ENCODE measurements around the gene SCN3B.

The SCN3B gene

GRCh38 chr11:123654566-123655081 lies at the start of gene SCN3B:
TSS of gene SCN3B (minus strand) at chr11:123654624. CDS start at chr11:123653801, 823 bp downstream.
- no peaks in the 10 kb centered on the region for H3K9me3 ChIP-seq (ENCODE audit: control insufficient read depth, insufficient read depth, low read length)
- peak within 1 kb of the TSS; percentile 95; the same call in 1 of the 2 replicates for H3K9ac ChIP-seq (ENCODE audit: low read depth, low read length)
- H3K4me1 ChIP-seq (ENCODE audit: insufficient read depth, low read length): no peaks in the 10 kb centered on the region
- H3K36me3 ChIP-seq (ENCODE audit: insufficient read depth, low read length): no peaks in the 10 kb centered on the region

DNA sequence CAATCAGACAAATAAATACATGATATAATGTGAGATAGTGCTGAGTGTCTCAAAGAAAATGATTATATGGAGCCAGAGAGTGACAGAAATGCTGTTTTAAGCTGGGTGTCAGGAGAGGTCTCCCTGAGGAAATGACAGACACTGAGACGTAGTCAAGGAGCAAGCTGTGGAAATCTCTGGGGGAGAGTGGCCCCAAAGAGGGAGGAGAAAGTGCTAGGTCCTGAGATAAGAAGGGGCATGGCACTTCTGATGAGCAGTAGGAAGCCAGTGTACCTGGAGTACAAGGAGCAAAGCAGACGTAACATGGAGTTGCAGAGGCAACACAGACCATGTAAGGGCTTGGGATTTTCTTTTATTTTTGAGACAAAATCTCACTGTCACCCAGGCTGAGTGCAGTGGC lies 48.3 kb upstream of the SCN3B start:
- no peaks in the 10 kb centered on the region for H3K4me1 ChIP-seq (ENCODE audit: insufficient read depth, low read length)
- no peaks in the 10 kb centered on the region for H3K9me3 ChIP-seq (ENCODE audit: control insufficient read depth, insufficient read depth, low read length)
- H3K36me3 ChIP-seq (ENCODE audit: insufficient read depth, low read length): no peaks in the 10 kb centered on the region
- H3K9ac ChIP-seq (ENCODE audit: low read depth, low read length): no peak overlapping the region

GRCh38 chr11:123702139-123702538 lies 47.7 kb upstream of the SCN3B start:
- Histone ChIP-seq H3K9me3 (ENCODE audit: control insufficient read depth, insufficient read depth, low read length) (no peaks in the 10 kb centered on the region), H3K4me1 (ENCODE audit: insufficient read depth, low read length) (no peaks in the 10 kb centered on the region), H3K9ac (ENCODE audit: low read depth, low read length) (no peak overlapping the region), H3K36me3 (ENCODE audit: insufficient read depth, low read length) (no peaks in the 10 kb centered on the region)

DNA sequence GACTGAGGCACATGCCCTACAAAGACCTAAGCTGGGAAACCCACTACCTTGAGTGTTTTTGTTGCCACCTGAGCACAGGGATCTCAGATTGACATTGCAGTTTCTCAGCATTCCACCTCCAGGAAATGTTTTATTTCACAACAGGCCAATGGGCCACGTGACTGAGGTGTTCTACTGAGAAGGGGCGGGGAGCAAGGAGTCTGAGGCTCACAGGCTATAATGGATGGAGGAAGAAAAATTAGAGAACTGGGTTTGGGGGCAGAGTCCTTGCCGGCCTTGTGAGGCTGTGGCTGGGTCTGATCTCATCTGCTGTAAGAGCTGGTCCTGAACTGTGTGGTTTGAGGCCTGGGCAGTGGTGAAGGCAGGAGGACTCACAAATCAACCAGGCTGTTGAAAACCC lies 46.3 kb upstream of the SCN3B start:
- Histone ChIP-seq H3K36me3 (ENCODE audit: insufficient read depth, low read length) (no peaks in the 10 kb centered on the region), H3K9me3 (ENCODE audit: control insufficient read depth, insufficient read depth, low read length) (no peaks in the 10 kb centered on the region), H3K9ac (ENCODE audit: low read depth, low read length) (no peak overlapping the region), H3K4me1 (ENCODE audit: insufficient read depth, low read length) (no peaks in the 10 kb centered on the region)

- Histone ChIP-seq H3K9me3 (ENCODE audit: control insufficient read depth, insufficient read depth, low read length) (no peaks in the 10 kb centered on the region), H3K4me1 (ENCODE audit: insufficient read depth, low read length) (no peaks in the 10 kb centered on the region), H3K9ac (ENCODE audit: low read depth, low read length) (no peak overlapping the region), H3K36me3 (ENCODE audit: insufficient read depth, low read length) (no peaks in the 10 kb centered on the region)
Measured at GRCh38 chr11:123698546-123699127, 44.2 kb upstream of the SCN3B start.

GRCh38 chr11:123696183-123696582 lies 41.8 kb upstream of the SCN3B start:
- H3K9ac ChIP-seq (ENCODE audit: low read depth, low read length): no peak overlapping the region
- H3K4me1 ChIP-seq (ENCODE audit: insufficient read depth, low read length): no peaks in the 10 kb centered on the region
- no peaks in the 10 kb centered on the region for H3K36me3 ChIP-seq (ENCODE audit: insufficient read depth, low read length)
- no peaks in the 10 kb centered on the region for H3K9me3 ChIP-seq (ENCODE audit: control insufficient read depth, insufficient read depth, low read length)

DNA sequence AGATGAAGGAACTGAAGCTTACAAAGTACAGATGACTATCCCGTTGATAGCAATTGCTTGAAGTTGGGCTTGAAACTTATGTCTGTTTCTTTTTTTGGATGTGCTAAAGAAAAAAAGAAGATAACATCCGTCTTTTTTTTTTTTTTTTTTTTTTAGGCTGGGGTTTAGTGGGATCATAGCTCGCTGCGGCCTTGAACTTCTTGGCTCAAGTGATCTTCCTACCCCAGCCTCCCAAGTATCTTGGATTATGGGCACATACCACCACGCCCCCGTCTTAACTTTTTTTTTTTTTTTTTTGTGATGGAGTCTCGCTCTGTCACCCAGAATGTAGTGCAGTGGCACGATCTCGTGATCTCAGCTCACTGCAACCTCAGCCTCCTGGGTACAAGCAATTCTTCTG lies 40.8 kb upstream of the SCN3B start:
- no peaks in the 10 kb centered on the region; the same call in 1 of the 2 replicates for H3K4me1 ChIP-seq (ENCODE audit: insufficient read depth, low read length)
- no peaks in the 10 kb centered on the region for H3K36me3 ChIP-seq (ENCODE audit: insufficient read depth, low read length)
- no peaks in the 10 kb centered on the region for H3K9me3 ChIP-seq (ENCODE audit: control insufficient read depth, insufficient read depth, low read length)
- H3K9ac ChIP-seq (ENCODE audit: low read depth, low read length): no peak overlapping the region

DNA sequence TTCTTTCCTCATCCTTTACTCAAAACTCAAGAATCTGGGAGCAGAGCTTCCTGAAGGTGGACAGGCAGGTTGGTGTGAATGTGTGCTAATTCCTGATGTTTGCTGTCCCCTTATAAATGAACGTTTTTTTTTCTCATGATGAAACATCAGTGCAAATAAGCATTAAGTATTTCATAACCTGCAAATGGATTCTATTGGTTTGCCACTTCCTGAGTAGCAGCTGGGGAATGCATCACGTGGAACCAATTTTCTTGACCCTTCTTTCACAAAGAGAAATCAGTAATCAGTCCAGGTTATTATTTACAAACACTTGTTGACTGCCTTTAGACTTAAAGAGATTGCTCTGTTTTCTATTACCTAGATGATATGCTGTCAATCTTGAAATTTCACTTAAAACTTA lies 40.1 kb upstream of the SCN3B start:
- Histone ChIP-seq H3K9ac (ENCODE audit: low read depth, low read length) (no peak overlapping the region), H3K36me3 (ENCODE audit: insufficient read depth, low read length) (no peaks in the 10 kb centered on the region), H3K9me3 (ENCODE audit: control insufficient read depth, insufficient read depth, low read length) (no peaks in the 10 kb centered on the region), H3K4me1 (ENCODE audit: insufficient read depth, low read length) (no peaks in the 10 kb centered on the region; the same call in 1 of the 2 replicates)

DNA sequence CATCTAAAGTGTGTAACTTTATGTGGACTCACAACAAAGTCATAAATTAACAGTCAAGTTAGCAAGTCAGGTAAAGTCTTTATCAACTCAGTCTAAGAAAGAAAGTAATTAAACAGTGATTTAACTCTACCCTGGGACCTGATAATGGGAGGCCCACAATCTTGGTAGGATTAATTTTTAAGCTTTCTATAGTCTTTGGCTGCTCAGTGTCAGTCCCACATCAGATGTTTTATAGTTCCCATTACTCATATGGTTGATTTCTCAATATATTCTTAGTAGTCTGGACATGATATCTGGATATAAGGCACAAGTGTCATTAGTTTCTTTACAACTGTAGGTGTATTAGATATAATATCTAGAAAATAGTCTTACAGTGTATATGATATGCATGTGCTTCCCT lies 38.5 kb upstream of the SCN3B start:
- H3K9me3 ChIP-seq (ENCODE audit: control insufficient read depth, insufficient read depth, low read length): no peaks in the 10 kb centered on the region
- H3K4me1 ChIP-seq (ENCODE audit: insufficient read depth, low read length): no peaks in the 10 kb centered on the region; the same call in 1 of the 2 replicates
- no peak overlapping the region for H3K9ac ChIP-seq (ENCODE audit: low read depth, low read length)
- no peaks in the 10 kb centered on the region for H3K36me3 ChIP-seq (ENCODE audit: insufficient read depth, low read length)

DNA sequence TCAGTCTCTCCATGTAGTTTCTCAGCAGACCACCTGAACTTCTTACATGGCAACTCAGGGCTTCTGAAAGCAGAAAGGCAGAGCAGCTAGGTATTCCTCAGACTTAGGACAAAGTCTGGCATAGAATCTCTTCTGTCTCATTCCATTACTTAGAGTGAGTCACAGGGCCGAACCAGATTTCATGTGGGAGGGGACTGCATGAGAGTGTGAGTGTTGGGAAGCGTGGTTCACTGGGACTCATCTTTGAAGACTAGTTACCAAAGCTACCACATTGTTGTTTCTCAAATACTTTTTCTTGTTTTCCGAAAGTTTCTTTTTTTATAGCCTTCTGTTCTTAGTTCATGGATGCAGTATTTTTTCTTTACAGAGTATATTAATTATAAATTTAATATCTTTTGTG lies 36.1 kb upstream of the SCN3B start:
- H3K36me3 ChIP-seq (ENCODE audit: insufficient read depth, low read length): no peaks in the 10 kb centered on the region
- H3K9ac ChIP-seq (ENCODE audit: low read depth, low read length): no peak overlapping the region
- H3K9me3 ChIP-seq (ENCODE audit: control insufficient read depth, insufficient read depth, low read length): no peaks in the 10 kb centered on the region
- H3K4me1 ChIP-seq (ENCODE audit: insufficient read depth, low read length): no peaks in the 10 kb centered on the region; the same call in 1 of the 2 replicates

DNA sequence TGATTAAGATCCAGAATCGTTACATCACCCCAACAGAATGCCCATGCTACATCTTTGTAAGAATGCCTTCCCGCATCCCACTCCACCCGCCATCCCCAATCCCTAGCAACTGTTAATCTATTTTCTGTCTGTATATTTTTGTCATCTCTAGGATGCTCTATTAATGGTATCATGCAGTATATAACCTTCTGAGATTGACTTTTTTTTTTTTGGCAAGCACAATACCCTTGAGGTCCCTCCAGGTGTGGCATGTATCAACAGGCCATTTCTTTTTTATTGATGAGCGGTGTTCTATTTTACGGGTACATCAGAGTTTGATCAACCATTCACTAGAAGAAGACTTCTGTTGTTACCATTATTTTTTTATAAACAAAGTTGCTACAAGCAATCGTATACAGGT lies 30.2 kb upstream of the SCN3B start:
- Histone ChIP-seq H3K36me3 (ENCODE audit: insufficient read depth, low read length) (no peaks in the 10 kb centered on the region), H3K4me1 (ENCODE audit: insufficient read depth, low read length) (0 out of 2 replicates have a peak, but pooled peaks cover 5% of the 10 kb centered on the region), H3K9me3 (ENCODE audit: control insufficient read depth, insufficient read depth, low read length) (no peaks in the 10 kb centered on the region), H3K9ac (ENCODE audit: low read depth, low read length) (no peak overlapping the region)

DNA sequence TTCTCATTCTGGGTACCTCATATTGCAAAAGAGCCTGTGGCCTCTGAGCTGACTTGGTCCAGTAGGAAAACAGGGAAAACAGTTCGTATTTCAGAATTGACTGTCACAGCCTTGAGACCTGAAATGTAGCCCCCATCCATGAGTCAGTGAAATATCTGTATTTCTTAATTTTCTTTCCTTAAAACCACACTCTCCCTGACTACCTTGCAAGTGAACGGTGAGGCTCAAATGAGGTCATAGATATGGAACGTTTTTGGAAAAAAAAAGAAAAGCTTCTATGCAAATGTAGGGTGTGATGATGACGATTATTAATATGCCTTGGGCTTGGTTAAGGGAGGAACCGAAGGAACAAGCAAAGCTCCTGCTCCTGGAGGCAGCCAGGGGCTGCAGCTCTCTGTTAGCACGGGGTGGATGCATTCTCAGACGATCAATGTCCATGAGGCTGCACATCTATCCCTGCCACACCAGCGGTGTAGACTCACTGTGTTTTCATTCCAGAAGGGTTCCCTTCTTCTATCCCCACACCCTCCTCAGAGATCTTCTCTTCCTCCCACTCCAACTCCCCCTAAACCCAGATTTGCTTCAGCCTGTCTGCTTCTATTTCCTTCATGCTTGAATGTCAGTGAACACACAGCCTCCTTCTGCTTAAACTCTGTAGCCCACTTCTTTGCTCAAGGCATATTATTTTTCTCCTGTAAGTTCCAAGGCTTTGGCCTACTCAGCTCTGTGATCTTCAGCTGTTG lies 29.2 kb upstream of the SCN3B start:
- Histone ChIP-seq H3K9me3 (ENCODE audit: control insufficient read depth, insufficient read depth, low read length) (no peaks in the 10 kb centered on the region), H3K4me1 (ENCODE audit: insufficient read depth, low read length) (0 out of 2 replicates have a peak, but pooled peaks cover 5% of the 10 kb centered on the region), H3K36me3 (ENCODE audit: insufficient read depth, low read length) (no peaks in the 10 kb centered on the region), H3K9ac (ENCODE audit: low read depth, low read length) (no peak overlapping the region)

GRCh38 chr11:123682696-123683410 lies 28.4 kb upstream of the SCN3B start:
- Histone ChIP-seq H3K36me3 (ENCODE audit: insufficient read depth, low read length) (no peaks in the 10 kb centered on the region), H3K9ac (ENCODE audit: low read depth, low read length) (no peak overlapping the region), H3K9me3 (ENCODE audit: control insufficient read depth, insufficient read depth, low read length) (no peaks in the 10 kb centered on the region), H3K4me1 (ENCODE audit: insufficient read depth, low read length) (0 out of 2 replicates have a peak, but pooled peaks cover 5% of the 10 kb centered on the region)

DNA sequence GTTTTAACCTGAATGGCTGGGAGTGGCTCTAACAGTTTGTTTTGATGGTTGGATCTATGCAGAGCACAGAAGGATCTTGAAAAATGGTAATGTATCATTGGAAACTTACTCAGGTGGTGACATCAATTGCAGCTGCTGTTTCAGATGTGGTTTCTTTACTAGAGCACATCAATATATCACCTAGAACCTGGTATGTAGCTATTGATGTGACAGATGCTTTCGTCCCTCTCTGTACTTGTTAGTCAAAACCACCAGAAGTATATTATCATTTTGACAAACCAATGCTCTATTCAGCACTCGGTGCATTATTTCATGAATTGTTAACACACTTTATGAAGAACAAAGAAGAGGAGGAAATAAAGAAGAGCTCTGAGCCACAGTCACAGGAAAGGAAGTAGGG lies 26.6 kb upstream of the SCN3B start:
- Histone ChIP-seq H3K9me3 (ENCODE audit: control insufficient read depth, insufficient read depth, low read length) (peaks cover under 1% of the 10 kb centered on the region; the same call in 1 of the 2 replicates), H3K36me3 (ENCODE audit: insufficient read depth, low read length) (no peaks in the 10 kb centered on the region), H3K9ac (ENCODE audit: low read depth, low read length) (no peak overlapping the region), H3K4me1 (ENCODE audit: insufficient read depth, low read length) (0 out of 2 replicates have a peak, but pooled peaks cover 5% of the 10 kb centered on the region)
